ENCODE data around the gene ADARB2. TPM values are rescaled to one million over a fixed set of nuclear protein-coding genes. Genes with fewer than 3 reads are reported as not detected.

The ADARB2 gene
- total and polyA plus RNA-seq, 10 of the 15 experiments (the other 5 are each of a cell fraction or from before 2014, with no cell fraction given): 0.02 to 4.1 (median 0.76) TPM

DNA sequence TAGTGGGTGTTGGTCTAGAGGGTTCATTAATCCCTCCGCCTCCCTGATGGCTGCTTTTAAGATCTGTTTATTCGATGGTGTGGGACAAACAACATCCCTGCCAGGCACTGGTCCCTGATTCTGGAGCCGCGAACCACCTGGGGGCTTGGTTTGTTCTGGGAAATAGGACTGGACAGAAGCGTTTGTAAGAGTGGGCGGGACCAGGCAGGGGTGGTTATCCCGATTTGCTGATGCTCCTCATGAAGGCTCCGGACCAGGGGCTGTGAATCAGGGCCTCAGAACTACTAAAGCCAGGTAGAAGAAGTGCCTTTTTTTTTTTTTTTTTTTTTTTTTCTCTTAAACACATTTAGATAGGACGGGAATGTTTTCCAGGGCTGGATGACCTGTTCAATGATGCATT, 407.7 kb downstream of the ADARB2 start:
- BruUV-seq (replicated peaks): no TSS peak
- SMC1A ChIA-PET (ENCODE audit: uncharacterized antibody, unreplicated experiment): no interaction called here
- intact Hi-C loops (cut with micrococcal nuclease; ENCODE audit: unreplicated experiment): no loop called here

More for the DNA sequence above, 407.7 kb downstream of the ADARB2 start:
- no peaks in the 10 kb centered on the region for H4K20me1 ChIP-seq (ENCODE audit: control insufficient read depth, insufficient read depth)
- H3K4me3 ChIP-seq: no peak overlapping the region
- H3K4me1 ChIP-seq (ENCODE audit: control insufficient read depth, insufficient read depth, low read length): no peaks in the 10 kb centered on the region
- ATAC-seq (no peak), DNase-seq (ENCODE audit: low read depth, low spot score) (no peak), FAIRE-seq (no peak)
- H3K9me3 ChIP-seq (replicated peaks; ENCODE audit: control insufficient read depth, insufficient read depth, low read length): no peaks in the 10 kb centered on the region; the same call in 2 of the 3 replicates
- TF ChIP-seq IKZF2 (IDR thresholded peaks at IDR 0.05) (no peak), TCF12 (IDR thresholded peaks at IDR 0.05; ENCODE audit: low read depth, low read length) (no peak), CREB1 (IDR thresholded peaks at IDR 0.05; ENCODE audit: low read depth) (no peak), CHD2 (IDR thresholded peaks at IDR 0.05; ENCODE audit: borderline replicate concordance, low read depth, low read length) (no peak), PAX5 (IDR thresholded peaks at IDR 0.05; ENCODE audit: borderline replicate concordance, low read depth, low read length) (no peak), ZNF207 (IDR thresholded peaks at IDR 0.05; ENCODE audit: borderline replicate concordance) (no peak)
- TF ChIP-seq, protein P1, sequence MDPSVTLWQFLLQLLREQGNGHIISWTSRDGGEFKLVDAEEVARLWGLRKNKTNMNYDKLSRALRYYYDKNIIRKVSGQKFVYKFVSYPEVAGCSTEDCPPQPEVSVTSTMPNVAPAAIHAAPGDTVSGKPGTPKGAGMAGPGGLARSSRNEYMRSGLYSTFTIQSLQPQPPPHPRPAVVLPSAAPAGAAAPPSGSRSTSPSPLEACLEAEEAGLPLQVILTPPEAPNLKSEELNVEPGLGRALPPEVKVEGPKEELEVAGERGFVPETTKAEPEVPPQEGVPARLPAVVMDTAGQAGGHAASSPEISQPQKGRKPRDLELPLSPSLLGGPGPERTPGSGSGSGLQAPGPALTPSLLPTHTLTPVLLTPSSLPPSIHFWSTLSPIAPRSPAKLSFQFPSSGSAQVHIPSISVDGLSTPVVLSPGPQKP (IDR thresholded peaks at IDR 0.05; ENCODE audit: low read depth, low read length): no peak
- TF ChIP-seq, protein P2, sequence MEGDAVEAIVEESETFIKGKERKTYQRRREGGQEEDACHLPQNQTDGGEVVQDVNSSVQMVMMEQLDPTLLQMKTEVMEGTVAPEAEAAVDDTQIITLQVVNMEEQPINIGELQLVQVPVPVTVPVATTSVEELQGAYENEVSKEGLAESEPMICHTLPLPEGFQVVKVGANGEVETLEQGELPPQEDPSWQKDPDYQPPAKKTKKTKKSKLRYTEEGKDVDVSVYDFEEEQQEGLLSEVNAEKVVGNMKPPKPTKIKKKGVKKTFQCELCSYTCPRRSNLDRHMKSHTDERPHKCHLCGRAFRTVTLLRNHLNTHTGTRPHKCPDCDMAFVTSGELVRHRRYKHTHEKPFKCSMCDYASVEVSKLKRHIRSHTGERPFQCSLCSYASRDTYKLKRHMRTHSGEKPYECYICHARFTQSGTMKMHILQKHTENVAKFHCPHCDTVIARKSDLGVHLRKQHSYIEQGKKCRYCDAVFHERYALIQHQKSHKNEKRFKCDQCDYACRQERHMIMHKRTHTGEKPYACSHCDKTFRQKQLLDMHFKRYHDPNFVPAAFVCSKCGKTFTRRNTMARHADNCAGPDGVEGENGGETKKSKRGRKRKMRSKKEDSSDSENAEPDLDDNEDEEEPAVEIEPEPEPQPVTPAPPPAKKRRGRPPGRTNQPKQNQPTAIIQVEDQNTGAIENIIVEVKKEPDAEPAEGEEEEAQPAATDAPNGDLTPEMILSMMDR (IDR thresholded peaks at IDR 0.05 in 2 of 3, conservative IDR thresholded peaks at IDR 0.05 in 1 of 3; ENCODE audit: control insufficient read depth in 2 of 3, extremely low read depth in 1 of 3, insufficient read depth in 1 of 3, low read depth in 3 of 3, low read length in 3 of 3): no peak
- RAD21 ChIA-PET (ENCODE audit: unreplicated experiment): no interaction called here
- CTCF ChIA-PET: no interaction called here
- H3K9ac ChIP-seq (ENCODE audit: control insufficient read depth, insufficient read depth, low read length): no peak overlapping the region
- in situ Hi-C loops (cut with MboI): no loop called here
- H2AFZ ChIP-seq (ENCODE audit: control insufficient read depth, low read depth, low read length): no peak overlapping the region
- POLR2A ChIA-PET: no interaction called here
- H3K4me2 ChIP-seq (ENCODE audit: control insufficient read depth, insufficient read depth): no peak overlapping the region
- no peak overlapping the region for H3K27ac ChIP-seq (ENCODE audit: control insufficient read depth, insufficient read depth)
- H3K27me3 ChIP-seq (replicated peaks in 1 of 2; ENCODE audit: control insufficient read depth in 2 of 2, insufficient read depth in 2 of 2, low read length in 1 of 2): no peaks in the 10 kb centered on the region
- no peaks in the 10 kb centered on the region for H3K79me2 ChIP-seq (ENCODE audit: control insufficient read depth, insufficient read depth, low read length)
- 41% methylated on average over 9 of the region's 9 CpGs for WGBS (ENCODE audit: insufficient coverage, insufficient replicate concordance, low lambda C conversion rate, missing lambda C conversion rate)
- H3K36me3 ChIP-seq (ENCODE audit: control insufficient read depth in 2 of 2, insufficient read depth in 2 of 2, low read length in 1 of 2): no peaks in the 10 kb centered on the region

All from GM12878 (cell line).